Tibial nerve (tissue), 4 donors: ENCODE measurements around the gene ARID1B.

Experiments used
- EP300 ChIP-seq, 2 donors: sonication (generic); formaldehyde crosslinking; IDR thresholded peaks; one replicate each; pipeline ENCODE4 v1.6.1; 2017; ENCODE audit warnings: antibody characterized with exemption in 2 of 2, mild to moderate bottlenecking in 1 of 2
- POLR2A ChIP-seq, 2 donors: fragments of 450-650 bp; IDR thresholded peaks; one replicate each; pipeline ENCODE4 v1.6.1; 2017; ENCODE audit warnings: antibody characterized with exemption in 2 of 2, mild to moderate bottlenecking in 2 of 2, moderate library complexity in 2 of 2
- TF ChIP-seq, protein P1 (sequence below), 5 experiments: fragments of 200-600 bp in 3 of 5; fragments of 450-650 bp in 2 of 5; sonication (generic) in 3 of 5; IDR thresholded peaks; one replicate each; pipeline ENCODE4 v1.5.1; 2016 to 2019; ENCODE audit warnings: antibody characterized with exemption in 5 of 5, mild to moderate bottlenecking in 3 of 5, moderate library complexity in 2 of 5

DNA sequence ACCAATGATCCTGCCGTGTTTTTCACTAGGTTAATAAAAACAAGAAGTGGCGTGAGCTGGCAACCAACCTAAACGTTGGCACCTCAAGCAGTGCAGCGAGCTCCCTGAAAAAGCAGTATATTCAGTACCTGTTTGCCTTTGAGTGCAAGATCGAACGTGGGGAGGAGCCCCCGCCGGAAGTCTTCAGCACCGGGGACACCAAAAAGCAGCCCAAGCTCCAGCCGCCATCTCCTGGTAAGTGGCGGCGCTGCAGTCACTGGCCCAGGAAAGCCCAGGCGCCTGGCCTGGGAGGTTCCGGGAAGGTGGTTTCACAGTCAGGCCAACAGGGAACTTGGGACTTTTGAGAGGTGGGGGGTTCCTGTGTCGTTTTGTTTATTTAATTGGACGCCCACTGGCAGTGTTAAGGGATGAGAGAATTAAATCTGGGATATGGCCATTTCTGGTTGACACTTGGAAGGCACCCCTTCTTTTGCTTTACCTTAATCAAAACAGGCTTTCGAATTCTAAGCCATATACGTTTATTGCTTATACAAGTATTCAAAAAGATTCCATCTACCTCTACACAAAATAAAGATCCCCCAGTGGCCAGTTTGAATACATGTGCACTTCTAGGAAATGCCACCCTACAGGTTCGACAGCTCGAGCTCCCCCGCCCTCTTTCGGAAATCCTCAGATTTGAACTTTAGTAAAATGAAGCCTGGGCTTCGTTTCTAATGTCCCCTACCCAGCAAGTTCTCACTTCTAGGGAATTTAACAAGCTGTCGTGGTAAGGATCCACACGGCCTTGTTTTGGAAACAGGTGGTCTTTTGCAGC is 407.2 kb downstream of the ARID1B start:
- TF ChIP-seq, protein P1, sequence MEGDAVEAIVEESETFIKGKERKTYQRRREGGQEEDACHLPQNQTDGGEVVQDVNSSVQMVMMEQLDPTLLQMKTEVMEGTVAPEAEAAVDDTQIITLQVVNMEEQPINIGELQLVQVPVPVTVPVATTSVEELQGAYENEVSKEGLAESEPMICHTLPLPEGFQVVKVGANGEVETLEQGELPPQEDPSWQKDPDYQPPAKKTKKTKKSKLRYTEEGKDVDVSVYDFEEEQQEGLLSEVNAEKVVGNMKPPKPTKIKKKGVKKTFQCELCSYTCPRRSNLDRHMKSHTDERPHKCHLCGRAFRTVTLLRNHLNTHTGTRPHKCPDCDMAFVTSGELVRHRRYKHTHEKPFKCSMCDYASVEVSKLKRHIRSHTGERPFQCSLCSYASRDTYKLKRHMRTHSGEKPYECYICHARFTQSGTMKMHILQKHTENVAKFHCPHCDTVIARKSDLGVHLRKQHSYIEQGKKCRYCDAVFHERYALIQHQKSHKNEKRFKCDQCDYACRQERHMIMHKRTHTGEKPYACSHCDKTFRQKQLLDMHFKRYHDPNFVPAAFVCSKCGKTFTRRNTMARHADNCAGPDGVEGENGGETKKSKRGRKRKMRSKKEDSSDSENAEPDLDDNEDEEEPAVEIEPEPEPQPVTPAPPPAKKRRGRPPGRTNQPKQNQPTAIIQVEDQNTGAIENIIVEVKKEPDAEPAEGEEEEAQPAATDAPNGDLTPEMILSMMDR (IDR thresholded peaks at IDR 0.05), result peak; percentile 84 to 95 (median 87)
- TF ChIP-seq EP300 (IDR thresholded peaks at IDR 0.05), result peak in 1 of 2 donors; percentile 6
- no peak for TF ChIP-seq POLR2A (IDR thresholded peaks at IDR 0.05)
